ENCODE measurements around the gene TLCD3B.

DNA sequence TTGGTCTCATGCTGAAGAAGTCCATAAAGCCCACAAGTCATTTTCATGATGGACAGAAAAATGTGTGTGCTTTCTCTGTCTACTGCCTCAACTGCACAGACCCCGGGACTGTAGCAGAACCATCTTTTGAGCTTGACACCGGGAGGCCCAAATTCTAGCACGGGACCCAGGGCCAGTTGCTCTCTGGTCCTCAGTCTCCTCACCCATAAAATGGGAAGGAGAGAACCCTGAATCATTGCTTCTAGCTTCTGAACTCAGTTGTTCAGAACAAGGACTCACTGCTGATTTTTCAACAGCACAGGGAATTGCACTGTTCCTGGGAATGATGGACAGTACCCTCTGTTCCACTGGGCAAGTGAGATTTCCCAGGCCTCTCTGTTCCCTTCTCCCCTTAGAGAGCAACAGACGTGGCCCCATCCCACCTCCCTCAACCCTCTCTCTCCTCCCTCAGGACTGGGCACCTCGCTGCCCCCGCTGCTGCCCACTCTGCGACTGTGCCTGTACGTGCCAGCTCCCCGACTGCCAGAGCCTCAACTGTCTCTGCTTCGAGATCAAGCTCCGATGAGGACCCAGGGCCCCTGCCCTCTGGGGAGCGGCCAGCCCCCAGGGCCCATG lies 32.3 kb upstream of the TLCD3B start:
- TF ChIP-seq, protein P1, sequence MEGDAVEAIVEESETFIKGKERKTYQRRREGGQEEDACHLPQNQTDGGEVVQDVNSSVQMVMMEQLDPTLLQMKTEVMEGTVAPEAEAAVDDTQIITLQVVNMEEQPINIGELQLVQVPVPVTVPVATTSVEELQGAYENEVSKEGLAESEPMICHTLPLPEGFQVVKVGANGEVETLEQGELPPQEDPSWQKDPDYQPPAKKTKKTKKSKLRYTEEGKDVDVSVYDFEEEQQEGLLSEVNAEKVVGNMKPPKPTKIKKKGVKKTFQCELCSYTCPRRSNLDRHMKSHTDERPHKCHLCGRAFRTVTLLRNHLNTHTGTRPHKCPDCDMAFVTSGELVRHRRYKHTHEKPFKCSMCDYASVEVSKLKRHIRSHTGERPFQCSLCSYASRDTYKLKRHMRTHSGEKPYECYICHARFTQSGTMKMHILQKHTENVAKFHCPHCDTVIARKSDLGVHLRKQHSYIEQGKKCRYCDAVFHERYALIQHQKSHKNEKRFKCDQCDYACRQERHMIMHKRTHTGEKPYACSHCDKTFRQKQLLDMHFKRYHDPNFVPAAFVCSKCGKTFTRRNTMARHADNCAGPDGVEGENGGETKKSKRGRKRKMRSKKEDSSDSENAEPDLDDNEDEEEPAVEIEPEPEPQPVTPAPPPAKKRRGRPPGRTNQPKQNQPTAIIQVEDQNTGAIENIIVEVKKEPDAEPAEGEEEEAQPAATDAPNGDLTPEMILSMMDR (IDR thresholded peaks at IDR 0.05), result no peak
- TF ChIP-seq EP300 (IDR thresholded peaks at IDR 0.05) (no peak), POLR2A (IDR thresholded peaks at IDR 0.05) (no peak)

Data from tibial nerve (tissue), 4 donors.